SU-DHL-6 (cell line): ENCODE data around the gene RAB6A.
"Not testable (repeated sequence)": the region's sequence is repeated elsewhere in the genome, so short reads cannot be mapped to it uniquely, and the experiment has no call there.

Experiments used
- CTCF ChIP-seq: fragments of 200-600 bp; sonication (generic); IDR thresholded peaks from one replicate; pipeline ENCODE4 v1.5.1; 2017; ENCODE audit warnings: antibody characterized with exemption, mild to moderate bottlenecking, low read length, moderate library complexity; ENCODE audit not compliant: insufficient read depth, poor library complexity, severe bottlenecking
- EZH2phosphoT487 ChIP-seq: fragments of 200-600 bp; sonication (generic), shearing (Covaris generic); conservative IDR thresholded peaks from 2 replicates; pipeline ENCODE4 v1.6.1; 2018; ENCODE audit warnings: mild to moderate bottlenecking, antibody characterized with exemption, low read length, moderate library complexity, mixed read lengths

GRCh38 chr11:73785467-73785866 lies 24.6 kb upstream of the RAB6A start:
- TF ChIP-seq CTCF, EZH2phosphoT487: not testable (repeated sequence)
